ENCODE data around the gene CD46. TPM values are rescaled to one million over a fixed set of nuclear protein-coding genes. Genes with fewer than 3 reads are reported as not detected.

CD46 gene
- total RNA-seq, 5 donors from 2014 or later (not counting 1 experiment from before 2014, with no cell fraction given): 123 to 152 (median 145) TPM

- Mint-ChIP-seq H3K9me3 (no peaks in the 10 kb centered on the region), H3K27me3 (no peaks in the 10 kb centered on the region), H3K27ac (peak overlapping the region; percentile 49 to 69), H3K4me1 (peaks cover 41 to 52% (median 45%) of the 10 kb centered on the region in 3 donors), H3K36me3 (peaks cover 28% of the 10 kb centered on the region), H3K4me3 (peak overlapping the region in 2 of 3 donors; percentile 14 to 49)
- H3K9me3 ChIP-seq: no peaks in the 10 kb centered on the region
- WGBS (ENCODE audit: insufficient coverage): 38% methylated on average over 2 of the region's 6 CpGs
- CTCF ChIA-PET: interaction anchor here (0.8 to 1.2 kb wide), 4 partner anchors 24 to 86 kb away, joined by 3 to 4 read pairs (median 4); no protein-coding TSS in a partner anchor
- POLR2A ChIA-PET: no interaction called here
- peak in 2 of 35 experiments; percentile 15 to 32 for DNase-seq
- no peak overlapping the region for H3K4me3 ChIP-seq (ENCODE audit: control insufficient read depth in 1 of 2, extremely low read depth in 1 of 2, low read length in 1 of 2)
- ATAC-seq (replicated peaks in 1 of 4): peak; percentile 31 to 61 (median 46)
- H3K27ac ChIP-seq (ENCODE audit: low read length): no peak overlapping the region
- peaks cover 2 to 16% of the 10 kb centered on the region in 2 experiments for H3K4me1 ChIP-seq (ENCODE audit: control insufficient read depth in 1 of 2, extremely low read depth in 1 of 2, insufficient read depth in 2 of 2, low read length in 2 of 2)
- H3K36me3 ChIP-seq (ENCODE audit: control insufficient read depth in 2 of 2, extremely low read depth in 1 of 2, insufficient read depth in 1 of 2, low read length in 1 of 2): peaks cover 2 to 42% of the 10 kb centered on the region in 2 donors
- H3K27me3 ChIP-seq (replicated peaks in 1 of 2; ENCODE audit: control insufficient read depth in 2 of 2, extremely low read depth in 1 of 2, insufficient read depth in 2 of 2, low read length in 1 of 2): no peaks in the 10 kb centered on the region
These were observed 47.0 kb downstream of the CD46 start for GRCh38 chr1:207798847-207799246.

- Histone ChIP-seq H3K36me3 (ENCODE audit: control insufficient read depth in 2 of 2, extremely low read depth in 1 of 2, insufficient read depth in 1 of 2, low read length in 1 of 2) (peaks cover 8 to 44% of the 10 kb centered on the region in 2 donors), H3K27ac (ENCODE audit: low read length) (no peak overlapping the region)
- no peak for ATAC-seq (replicated peaks in 1 of 4)
These were observed 48.3 kb downstream of the CD46 start for GRCh38 chr1:207799989-207800648.

DNA sequence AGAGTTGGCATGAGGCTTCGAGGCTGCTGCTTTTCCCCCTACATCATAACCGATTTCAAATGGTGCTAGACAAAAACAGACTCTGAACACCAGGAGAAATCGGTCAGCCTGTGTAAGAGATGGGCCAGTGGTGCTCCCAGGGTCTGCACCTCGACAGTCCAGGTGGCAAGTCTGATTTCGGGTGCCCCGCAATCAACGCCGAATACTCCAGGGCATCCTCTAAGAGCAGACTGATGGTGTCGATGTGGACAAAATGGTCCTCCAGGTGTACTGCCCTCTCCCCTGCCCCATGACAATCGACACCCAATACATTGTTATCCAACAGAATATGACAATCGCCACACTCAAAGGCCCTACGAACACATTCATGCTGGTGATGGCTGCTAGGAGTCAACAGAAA, 50.0 kb downstream of the CD46 start:
- CTCF ChIA-PET: no interaction called here

More at GRCh38 chr1:207799989-207800648, 48.3 kb downstream of the CD46 start:
- Histone ChIP-seq H3K4me3 (ENCODE audit: control insufficient read depth in 1 of 2, extremely low read depth in 1 of 2, low read length in 1 of 2) (no peak overlapping the region), H3K9me3 (no peaks in the 10 kb centered on the region), H3K4me1 (ENCODE audit: control insufficient read depth in 1 of 2, extremely low read depth in 1 of 2, insufficient read depth in 2 of 2, low read length in 2 of 2) (peaks cover 2 to 16% of the 10 kb centered on the region in 2 experiments), H3K27me3 (replicated peaks in 1 of 2; ENCODE audit: control insufficient read depth in 2 of 2, extremely low read depth in 1 of 2, insufficient read depth in 2 of 2, low read length in 1 of 2) (no peaks in the 10 kb centered on the region)
- Mint-ChIP-seq H3K4me3 (no peak overlapping the region), H3K27ac (peak overlapping the region; percentile 57 to 69), H3K36me3 (peaks cover 36% of the 10 kb centered on the region), H3K27me3 (no peaks in the 10 kb centered on the region), H3K9me3 (no peaks in the 10 kb centered on the region), H3K4me1 (peaks cover 41 to 52% (median 45%) of the 10 kb centered on the region in 3 donors)
- no peak for DNase-seq
- no CpG with 5 or more reads among the region's 6 CpGs for WGBS (ENCODE audit: insufficient coverage)
- ChIA-PET CTCF (interaction anchor here in 1 of 2 donors (0.6 kb wide), 1 partner anchor 80 kb away, joined by 3 read pairs; no protein-coding TSS in a partner anchor), POLR2A (no interaction called here)

GRCh38 chr1:207803678-207804077, 51.8 kb downstream of the CD46 start:
- H3K27ac ChIP-seq (ENCODE audit: low read length): no peak overlapping the region
- H3K27me3 ChIP-seq (replicated peaks in 1 of 2; ENCODE audit: control insufficient read depth in 2 of 2, extremely low read depth in 1 of 2, insufficient read depth in 2 of 2, low read length in 1 of 2): no peaks in the 10 kb centered on the region
- no peak for DNase-seq
- H3K4me1 Mint-ChIP-seq: peaks cover 52 to 60% (median 57%) of the 10 kb centered on the region in 3 donors
- no peaks in the 10 kb centered on the region for H3K9me3 ChIP-seq
- H3K36me3 Mint-ChIP-seq: peaks cover 55% of the 10 kb centered on the region
- H3K27me3 Mint-ChIP-seq: no peaks in the 10 kb centered on the region
- 97% methylated on average over 9 of the region's 9 CpGs for WGBS (ENCODE audit: insufficient coverage)
- peak overlapping the region in 1 of 2 donors; percentile 4 for H3K27ac Mint-ChIP-seq
- no peaks in the 10 kb centered on the region for H3K9me3 Mint-ChIP-seq
- no peak overlapping the region for H3K4me3 Mint-ChIP-seq
- H3K4me1 ChIP-seq (ENCODE audit: control insufficient read depth in 1 of 2, extremely low read depth in 1 of 2, insufficient read depth in 2 of 2, low read length in 2 of 2): peaks cover 2 to 27% of the 10 kb centered on the region in 2 experiments
- CTCF ChIA-PET: no interaction called here
- POLR2A ChIA-PET: no interaction called here
- no peak for ATAC-seq (replicated peaks in 1 of 4)
- peaks cover 11 to 71% of the 10 kb centered on the region in 2 donors for H3K36me3 ChIP-seq (ENCODE audit: control insufficient read depth in 2 of 2, extremely low read depth in 1 of 2, insufficient read depth in 1 of 2, low read length in 1 of 2)
- no peak overlapping the region for H3K4me3 ChIP-seq (ENCODE audit: control insufficient read depth in 1 of 2, extremely low read depth in 1 of 2, low read length in 1 of 2)

More for the DNA sequence above, 50.0 kb downstream of the CD46 start:
- Histone ChIP-seq H3K27ac (ENCODE audit: low read length) (no peak overlapping the region), H3K4me3 (ENCODE audit: control insufficient read depth in 1 of 2, extremely low read depth in 1 of 2, low read length in 1 of 2) (no peak overlapping the region), H3K27me3 (replicated peaks in 1 of 2; ENCODE audit: control insufficient read depth in 2 of 2, extremely low read depth in 1 of 2, insufficient read depth in 2 of 2, low read length in 1 of 2) (no peaks in the 10 kb centered on the region), H3K36me3 (ENCODE audit: control insufficient read depth in 2 of 2, extremely low read depth in 1 of 2, insufficient read depth in 1 of 2, low read length in 1 of 2) (peaks cover 11 to 53% of the 10 kb centered on the region in 2 donors), H3K9me3 (no peaks in the 10 kb centered on the region), H3K4me1 (ENCODE audit: control insufficient read depth in 1 of 2, extremely low read depth in 1 of 2, insufficient read depth in 2 of 2, low read length in 2 of 2) (peaks cover 2 to 20% of the 10 kb centered on the region in 2 experiments)
- WGBS (ENCODE audit: insufficient coverage): 84% methylated on average over 11 of the region's 12 CpGs
- no peaks in the 10 kb centered on the region for H3K9me3 Mint-ChIP-seq
- H3K4me3 Mint-ChIP-seq: no peak overlapping the region
- ATAC-seq (replicated peaks in 1 of 4) (no peak), DNase-seq (no peak)
- no peaks in the 10 kb centered on the region for H3K27me3 Mint-ChIP-seq
- H3K36me3 Mint-ChIP-seq: peaks cover 42% of the 10 kb centered on the region
- POLR2A ChIA-PET: no interaction called here
- H3K27ac Mint-ChIP-seq: peak overlapping the region in 1 of 2 donors; percentile 68
- peaks cover 42 to 60% (median 57%) of the 10 kb centered on the region in 3 donors for H3K4me1 Mint-ChIP-seq

- Histone ChIP-seq H3K27me3 (replicated peaks in 1 of 2; ENCODE audit: control insufficient read depth in 2 of 2, extremely low read depth in 1 of 2, insufficient read depth in 2 of 2, low read length in 1 of 2) (no peaks in the 10 kb centered on the region), H3K9me3 (no peaks in the 10 kb centered on the region), H3K27ac (ENCODE audit: low read length) (no peak overlapping the region), H3K36me3 (ENCODE audit: control insufficient read depth in 2 of 2, extremely low read depth in 1 of 2, insufficient read depth in 1 of 2, low read length in 1 of 2) (peaks cover 11 to 83% of the 10 kb centered on the region in 2 donors), H3K4me3 (ENCODE audit: control insufficient read depth in 1 of 2, extremely low read depth in 1 of 2, low read length in 1 of 2) (no peak overlapping the region), H3K4me1 (ENCODE audit: control insufficient read depth in 1 of 2, extremely low read depth in 1 of 2, insufficient read depth in 2 of 2, low read length in 2 of 2) (peaks cover 0 to 28% of the 10 kb centered on the region in 2 experiments)
- CTCF ChIA-PET: no interaction called here
- H3K27ac Mint-ChIP-seq: peak overlapping the region; percentile 36 to 71
- H3K4me1 Mint-ChIP-seq: peaks cover 52 to 60% (median 57%) of the 10 kb centered on the region in 3 donors
- H3K9me3 Mint-ChIP-seq: no peaks in the 10 kb centered on the region
- H3K4me3 Mint-ChIP-seq: no peak overlapping the region
- POLR2A ChIA-PET: no interaction called here
- no peak for ATAC-seq (replicated peaks in 1 of 4)
- no peaks in the 10 kb centered on the region for H3K27me3 Mint-ChIP-seq
- H3K36me3 Mint-ChIP-seq: peaks cover 65% of the 10 kb centered on the region
- DNase-seq: no peak
- WGBS (ENCODE audit: insufficient coverage): 100% methylated on average over 4 of the region's 5 CpGs
These were observed 53.0 kb downstream of the CD46 start for GRCh38 chr1:207804721-207805468.

DNA sequence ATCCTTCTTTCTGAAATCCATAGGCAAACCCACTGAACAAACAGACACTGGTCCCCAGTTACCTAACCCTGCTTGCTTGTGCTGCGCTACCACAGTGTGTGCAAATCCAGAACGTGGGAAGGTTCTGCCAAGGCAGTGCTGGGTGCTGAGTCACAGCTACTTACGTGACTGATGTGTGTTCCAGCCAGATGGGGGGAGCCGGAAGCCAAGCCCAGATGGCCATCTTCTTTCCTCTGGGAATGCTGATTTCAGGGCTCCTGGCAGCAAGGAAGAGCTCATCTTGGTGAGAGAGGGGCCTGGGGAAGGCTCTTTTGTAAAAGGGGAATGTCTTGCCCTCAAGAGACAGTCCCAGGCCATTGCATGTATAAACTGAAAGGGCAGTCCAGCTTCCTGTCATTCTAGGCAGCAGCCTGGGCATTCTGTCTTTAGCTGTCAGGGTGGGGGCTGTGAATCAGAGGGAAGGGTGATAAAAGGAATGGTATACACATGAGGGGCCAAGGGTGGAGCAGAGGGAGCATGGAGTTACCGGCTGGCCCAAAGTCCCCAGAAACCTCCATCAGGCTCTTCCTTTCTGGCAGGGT, 54.1 kb downstream of the CD46 start:
- Mint-ChIP-seq H3K9me3 (no peaks in the 10 kb centered on the region), H3K4me3 (no peak overlapping the region), H3K4me1 (peaks cover 53 to 61% (median 58%) of the 10 kb centered on the region in 3 donors), H3K36me3 (peaks cover 66% of the 10 kb centered on the region), H3K27me3 (no peaks in the 10 kb centered on the region), H3K27ac (peak overlapping the region; percentile 71 to 90)
- DNase-seq: no peak
- Histone ChIP-seq H3K4me1 (ENCODE audit: control insufficient read depth in 1 of 2, extremely low read depth in 1 of 2, insufficient read depth in 2 of 2, low read length in 2 of 2) (peaks cover 0 to 34% of the 10 kb centered on the region in 2 experiments), H3K9me3 (no peaks in the 10 kb centered on the region), H3K27me3 (replicated peaks in 1 of 2; ENCODE audit: control insufficient read depth in 2 of 2, extremely low read depth in 1 of 2, insufficient read depth in 2 of 2, low read length in 1 of 2) (no peaks in the 10 kb centered on the region), H3K4me3 (ENCODE audit: control insufficient read depth in 1 of 2, extremely low read depth in 1 of 2, low read length in 1 of 2) (no peak overlapping the region), H3K36me3 (ENCODE audit: control insufficient read depth in 2 of 2, extremely low read depth in 1 of 2, insufficient read depth in 1 of 2, low read length in 1 of 2) (peaks cover 13 to 88% of the 10 kb centered on the region in 2 donors), H3K27ac (ENCODE audit: low read length) (no peak overlapping the region)
- CTCF ChIA-PET: interaction anchor here (1.2 to 1.3 kb wide), 2 partner anchors 10 to 17 kb away, joined by 3 read pairs; no protein-coding TSS in a partner anchor
- WGBS (ENCODE audit: insufficient coverage): 98% methylated on average over 5 of the region's 5 CpGs
- POLR2A ChIA-PET: no interaction called here
- ATAC-seq (replicated peaks in 1 of 4): no peak

Measured in T-cell (primary cell).